Activated CD8-positive, alpha-beta T cell treated with anti-CD3 and anti-CD28 coated beads for 36 hours (primary cell): ENCODE results near the gene DNPH1. TPM values are rescaled to one million over a fixed set of nuclear protein-coding genes. Genes with fewer than 3 reads are reported as not detected.
A peak's percentile ranks its signal among the peaks of the same experiment; 100 is the strongest.

Experiments used
- ATAC-seq: fragments of 200-7000 bp; cut with Tn5 transposase; one replicate; pipeline ENCODE4 v1.10.0; 2021; ENCODE audit warnings: mild to moderate bottlenecking, moderate library complexity
- CTCF ChIA-PET: fragments of 350-600 bp; sonication (Branson Sonifier 250); formaldehyde crosslinking; loops from one replicate; lab custom pipeline; 2021; ENCODE audit warnings: antibody characterized with exemption; lab: Charles Lee
- POLR2A ChIA-PET: fragments of 350-600 bp; sonication (Branson Sonifier 250); formaldehyde crosslinking; loops from one replicate; lab custom pipeline; 2021; ENCODE audit warnings: antibody characterized with exemption; lab: Charles Lee
- DNase-seq: peaks from one replicate; pipeline ENCODE4 v3.0.0-alpha.2; 2020
- H3K27ac Mint-ChIP-seq: one replicate; pipeline ENCODE4 v1.8.0; 2021; ENCODE audit warnings: mild to moderate bottlenecking, mixed read lengths
- H3K27me3 Mint-ChIP-seq: one replicate; pipeline ENCODE4 v1.8.0; 2021; ENCODE audit warnings: mixed read lengths
- H3K36me3 Mint-ChIP-seq: one replicate; pipeline ENCODE4 v1.8.0; 2021; ENCODE audit warnings: low read depth, mixed read lengths
- H3K4me1 Mint-ChIP-seq: one replicate; pipeline ENCODE4 v1.8.0; 2021; ENCODE audit warnings: low read depth, mixed read lengths
- H3K4me3 Mint-ChIP-seq: one replicate; pipeline ENCODE4 v1.8.0; 2021; ENCODE audit warnings: mild to moderate bottlenecking, moderate library complexity, mixed read lengths
- H3K9me3 Mint-ChIP-seq: one replicate; pipeline ENCODE4 v1.8.0; 2021; ENCODE audit warnings: mixed read lengths
- intact Hi-C: fragments of 100-400 bp; cut with micrococcal nuclease; formaldehyde crosslinking; loops from one replicate; pipeline ENCODE4 v1.10.0; 2022
- total RNA-seq, 2 experiments: library from RNA; stranded (reverse); gene quantifications; one replicate each; pipeline ENCODE4 v1.2.3, GENCODE V29; 2021
- TF ChIP-seq, protein P1 (sequence below): fragments of 200-600 bp; IDR thresholded peaks from one replicate; pipeline ENCODE4 v1.8.0; 2022; ENCODE audit warnings: antibody characterized with exemption, mild to moderate bottlenecking

The DNPH1 gene
- total RNA-seq, 2 experiments from 2014 or later = 86.2 to 86.5 TPM

- Mint-ChIP-seq H3K27me3 (peaks cover 35% of the 10 kb centered on the region), H3K4me1 (peaks cover 18% of the 10 kb centered on the region), H3K4me3 (no peak overlapping the region), H3K36me3 (no peaks in the 10 kb centered on the region), H3K27ac (no peak overlapping the region), H3K9me3 (no peaks in the 10 kb centered on the region)
- ChIA-PET CTCF (no interaction called here), POLR2A (no interaction called here)
- intact Hi-C loops = no loop called here
- TF ChIP-seq, protein P1, sequence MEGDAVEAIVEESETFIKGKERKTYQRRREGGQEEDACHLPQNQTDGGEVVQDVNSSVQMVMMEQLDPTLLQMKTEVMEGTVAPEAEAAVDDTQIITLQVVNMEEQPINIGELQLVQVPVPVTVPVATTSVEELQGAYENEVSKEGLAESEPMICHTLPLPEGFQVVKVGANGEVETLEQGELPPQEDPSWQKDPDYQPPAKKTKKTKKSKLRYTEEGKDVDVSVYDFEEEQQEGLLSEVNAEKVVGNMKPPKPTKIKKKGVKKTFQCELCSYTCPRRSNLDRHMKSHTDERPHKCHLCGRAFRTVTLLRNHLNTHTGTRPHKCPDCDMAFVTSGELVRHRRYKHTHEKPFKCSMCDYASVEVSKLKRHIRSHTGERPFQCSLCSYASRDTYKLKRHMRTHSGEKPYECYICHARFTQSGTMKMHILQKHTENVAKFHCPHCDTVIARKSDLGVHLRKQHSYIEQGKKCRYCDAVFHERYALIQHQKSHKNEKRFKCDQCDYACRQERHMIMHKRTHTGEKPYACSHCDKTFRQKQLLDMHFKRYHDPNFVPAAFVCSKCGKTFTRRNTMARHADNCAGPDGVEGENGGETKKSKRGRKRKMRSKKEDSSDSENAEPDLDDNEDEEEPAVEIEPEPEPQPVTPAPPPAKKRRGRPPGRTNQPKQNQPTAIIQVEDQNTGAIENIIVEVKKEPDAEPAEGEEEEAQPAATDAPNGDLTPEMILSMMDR = no peak
- no peak for DNase-seq
- no peak for ATAC-seq
These were observed 44.4 kb upstream of the DNPH1 start for GRCh38 chr6:43273707-43274106.

DNA sequence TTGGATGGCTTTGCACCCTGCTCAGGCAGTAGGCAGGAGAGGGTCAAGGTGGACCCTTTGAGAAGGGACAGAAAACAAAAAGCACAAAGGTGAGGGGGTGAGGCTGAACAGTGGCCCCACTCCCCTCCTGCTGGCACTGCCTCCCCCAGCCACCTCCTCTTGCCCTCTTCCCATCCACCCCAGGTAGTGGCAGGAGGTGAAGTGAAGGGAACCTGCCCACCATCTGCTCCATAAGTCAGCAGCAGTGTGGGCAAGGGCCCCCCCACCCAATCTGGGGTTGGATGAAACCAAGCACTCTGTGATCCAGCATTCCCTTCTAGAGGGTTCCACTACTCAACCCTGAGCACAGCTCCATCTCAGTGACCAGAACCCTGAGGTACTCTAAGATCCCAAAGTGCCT, 42.7 kb upstream of the DNPH1 start:
- no peak for ATAC-seq
- DNase-seq = no peak
- Mint-ChIP-seq H3K4me3 (no peak overlapping the region), H3K27ac (no peak overlapping the region), H3K27me3 (peaks cover 30% of the 10 kb centered on the region), H3K4me1 (peaks cover 19% of the 10 kb centered on the region), H3K36me3 (no peaks in the 10 kb centered on the region), H3K9me3 (no peaks in the 10 kb centered on the region)
- intact Hi-C loops = no loop called here
- CTCF ChIA-PET = interaction anchor here (1.1 to 1.5 kb wide), 2 partner anchors 8 to 36 kb away, joined by 3 to 6 read pairs; partner anchors contain the start of gene CRIP3
- TF ChIP-seq, protein P1 = no peak
- POLR2A ChIA-PET = interaction anchor here (1.3 kb wide), 1 partner anchor 25 kb away, joined by 3 read pairs; no protein-coding TSS in a partner anchor

DNA sequence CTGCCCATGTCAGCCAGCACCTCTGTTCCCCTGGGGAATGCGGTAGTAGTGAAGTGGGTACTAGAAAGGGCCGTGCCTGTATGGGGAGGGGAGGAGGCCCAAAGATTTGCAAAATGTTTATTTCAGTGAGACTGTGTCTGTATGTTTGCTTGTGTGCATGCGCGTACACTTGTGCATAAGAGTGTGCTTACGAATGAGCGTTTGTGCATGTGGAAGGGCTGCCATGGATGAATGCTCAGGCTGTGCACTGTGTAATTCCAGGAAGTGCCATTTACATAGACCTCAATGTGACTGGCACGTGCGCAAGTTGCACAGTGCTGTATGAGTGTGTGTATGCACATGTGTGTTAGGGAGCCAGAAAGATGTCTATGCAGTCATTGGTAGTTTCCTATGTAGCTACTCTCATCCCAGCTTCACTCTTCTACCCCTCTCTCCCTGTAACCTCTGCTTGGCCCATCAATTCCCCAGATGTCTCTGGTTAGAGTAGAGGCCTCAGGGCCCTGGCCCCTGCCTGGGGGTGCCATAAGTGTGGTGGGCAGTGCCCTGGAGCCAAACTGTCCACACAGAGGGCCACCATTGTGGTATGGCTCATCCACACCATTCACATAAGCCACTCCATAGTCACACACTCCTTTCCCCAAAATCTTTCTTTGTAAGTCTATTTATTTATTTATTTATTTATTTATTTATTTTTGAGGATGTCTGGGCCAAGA, 42.0 kb upstream of the DNPH1 start:
- ATAC-seq (no peak), DNase-seq (no peak)
- Mint-ChIP-seq H3K4me1 (peaks cover 17% of the 10 kb centered on the region), H3K27me3 (peaks cover 25% of the 10 kb centered on the region), H3K36me3 (no peaks in the 10 kb centered on the region), H3K27ac (no peak overlapping the region), H3K9me3 (no peaks in the 10 kb centered on the region), H3K4me3 (no peak overlapping the region)
- POLR2A ChIA-PET = interaction anchor here (0.7 kb wide), 2 partner anchors 9 to 92 kb away, joined by 3 to 5 read pairs; no protein-coding TSS in a partner anchor
- intact Hi-C loops = no loop called here
- TF ChIP-seq, protein P1 = no peak
- CTCF ChIA-PET = interaction anchor here (1.1 kb wide), 1 partner anchor 37 kb away, joined by 3 read pairs; the partner anchor contains the start of gene CRIP3

- ATAC-seq (peak; percentile 74), DNase-seq (peak; percentile 59)
- intact Hi-C loops = loop anchor here (5.0 kb wide), 1 partner anchor 238 kb away; no protein-coding TSS in a partner anchor
- Mint-ChIP-seq H3K36me3 (no peaks in the 10 kb centered on the region), H3K27ac (no peak overlapping the region), H3K4me1 (peaks cover 11% of the 10 kb centered on the region), H3K9me3 (no peaks in the 10 kb centered on the region), H3K27me3 (peaks cover 16% of the 10 kb centered on the region), H3K4me3 (peak overlapping the region; percentile 31)
- TF ChIP-seq, protein P1 = no peak
- CTCF ChIA-PET = interaction anchor here (0.6 to 1.4 kb wide), 3 partner anchors 128 to 577 kb away, joined by 3 to 4 read pairs (median 3); partner anchors contain the start of gene TJAP1
- POLR2A ChIA-PET = interaction anchor here (0.9 to 1.1 kb wide), 2 partner anchors 125 to 251 kb away, joined by 3 read pairs; no protein-coding TSS in a partner anchor
These were observed 40.2 kb upstream of the DNPH1 start for GRCh38 chr6:43269273-43270007.
